H1 (cell line): Measurements from ENCODE around the gene PTPRE.

Source experiments
- HDAC6 ChIP-seq: IDR thresholded peaks from one replicate; pipeline ENCODE4 v1.7.1; 2012; ENCODE audit warnings: low read depth, mild to moderate bottlenecking, inconsistent platforms, low read length, moderate library complexity
- RAD21 ChIP-seq, 2 experiments: IDR thresholded peaks in 1 of 2; conservative IDR thresholded peaks in 1 of 2; 2 replicates each; pipeline ENCODE4 v1.6.1; 2011; ENCODE audit warnings: low read depth in 2 of 2, low read length in 2 of 2, improper control_type of control experiment in 1 of 2, inconsistent platforms in 1 of 2, mild to moderate bottlenecking in 1 of 2, moderate library complexity in 1 of 2

GRCh38 chr10:127908106-127908958 lies 1.4 kb downstream of the PTPRE start:
- no peak for TF ChIP-seq RAD21 (IDR thresholded peaks at IDR 0.05 in 1 of 2, conservative IDR thresholded peaks at IDR 0.05 in 1 of 2; ENCODE audit: low read depth in 2 of 2, low read length in 2 of 2)
- TF ChIP-seq HDAC6, result no peak
